ENCODE data around the gene NMNAT2.

GRCh38 chr1:183390561-183390960 lies 27.6 kb downstream of the NMNAT2 start:
- TF ChIP-seq, protein P1, sequence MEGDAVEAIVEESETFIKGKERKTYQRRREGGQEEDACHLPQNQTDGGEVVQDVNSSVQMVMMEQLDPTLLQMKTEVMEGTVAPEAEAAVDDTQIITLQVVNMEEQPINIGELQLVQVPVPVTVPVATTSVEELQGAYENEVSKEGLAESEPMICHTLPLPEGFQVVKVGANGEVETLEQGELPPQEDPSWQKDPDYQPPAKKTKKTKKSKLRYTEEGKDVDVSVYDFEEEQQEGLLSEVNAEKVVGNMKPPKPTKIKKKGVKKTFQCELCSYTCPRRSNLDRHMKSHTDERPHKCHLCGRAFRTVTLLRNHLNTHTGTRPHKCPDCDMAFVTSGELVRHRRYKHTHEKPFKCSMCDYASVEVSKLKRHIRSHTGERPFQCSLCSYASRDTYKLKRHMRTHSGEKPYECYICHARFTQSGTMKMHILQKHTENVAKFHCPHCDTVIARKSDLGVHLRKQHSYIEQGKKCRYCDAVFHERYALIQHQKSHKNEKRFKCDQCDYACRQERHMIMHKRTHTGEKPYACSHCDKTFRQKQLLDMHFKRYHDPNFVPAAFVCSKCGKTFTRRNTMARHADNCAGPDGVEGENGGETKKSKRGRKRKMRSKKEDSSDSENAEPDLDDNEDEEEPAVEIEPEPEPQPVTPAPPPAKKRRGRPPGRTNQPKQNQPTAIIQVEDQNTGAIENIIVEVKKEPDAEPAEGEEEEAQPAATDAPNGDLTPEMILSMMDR (IDR thresholded peaks at IDR 0.05), result no peak
- TF ChIP-seq POLR2A (IDR thresholded peaks at IDR 0.05), result no peak
